HFFc6 (cell line): Measurements from ENCODE around the gene HSPA5. TPM values are rescaled to one million over a fixed set of nuclear protein-coding genes. Genes with fewer than 3 reads are reported as not detected.
"Not testable (repeated sequence)": the region's sequence is repeated elsewhere in the genome, so short reads cannot be mapped to it uniquely, and the experiment has no call there.

ENCODE experiments used
- DNase-seq: peaks from one replicate; pipeline ENCODE4 v3.0.0-alpha.2; 2018
- H3K27ac Mint-ChIP-seq: 2 replicates; pipeline ENCODE4 v1.8.0; 2020; ENCODE audit warnings: mild to moderate bottlenecking, mixed read lengths
- H3K27me3 Mint-ChIP-seq: 2 replicates; pipeline ENCODE4 v1.8.0; 2021; ENCODE audit warnings: mild to moderate bottlenecking, moderate library complexity, mixed read lengths; ENCODE audit not compliant: insufficient read depth
- H3K36me3 Mint-ChIP-seq: 2 replicates; pipeline ENCODE4 v1.8.0; 2021; ENCODE audit warnings: low read depth, mixed read lengths
- H3K4me1 Mint-ChIP-seq: 2 replicates; pipeline ENCODE4 v1.8.0; 2020; ENCODE audit warnings: low read depth, mixed read lengths
- H3K4me3 Mint-ChIP-seq: 2 replicates; pipeline ENCODE4 v1.8.0; 2020; ENCODE audit warnings: mild to moderate bottlenecking, moderate library complexity, mixed read lengths
- H3K9me3 Mint-ChIP-seq: 2 replicates; pipeline ENCODE4 v1.8.0; 2020; ENCODE audit warnings: mild to moderate bottlenecking, mixed read lengths
- total RNA-seq, 6 experiments: library from RNA; stranded (reverse); fragmentation: NEBNext Ultra II Directional; extraction: Animal tissue kit (Norgen Biotek cat#: 25700); gene quantifications; 2 replicates in 1 of 6; 3 replicates in 5 of 6; pipeline ENCODE4 v1.2.3, GENCODE V29; 2021
- TF ChIP-seq, protein P1 (sequence below): fragments of 200-600 bp; sonication (generic); IDR thresholded peaks from 2 replicates; pipeline ENCODE4 v1.5.0; 2021; ENCODE audit warnings: antibody characterized with exemption, mild to moderate bottlenecking

HSPA5 gene
- total RNA-seq, 6 experiments from 2014 or later: 495 to 626 (median 613) TPM

DNA sequence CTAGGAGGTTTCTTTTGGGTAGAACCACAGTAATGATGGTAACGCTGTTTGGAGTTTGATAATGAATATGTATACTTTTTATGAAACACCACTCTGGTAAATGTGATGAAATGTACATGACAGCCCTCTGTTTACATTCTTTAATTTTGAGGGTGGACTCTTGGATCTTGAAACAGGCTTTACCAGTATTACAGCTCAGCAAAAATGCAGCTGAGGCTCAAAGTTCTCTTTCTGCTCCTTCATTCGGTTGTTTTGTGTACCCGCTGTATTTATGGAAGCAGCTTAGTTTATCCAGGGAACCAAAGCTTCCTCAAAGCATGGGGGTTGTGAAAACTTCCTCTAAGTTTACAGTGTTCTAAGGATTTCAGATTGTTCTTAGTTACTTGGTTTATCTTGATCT lies 31.6 kb upstream of the HSPA5 start:
- TF ChIP-seq, protein P1, sequence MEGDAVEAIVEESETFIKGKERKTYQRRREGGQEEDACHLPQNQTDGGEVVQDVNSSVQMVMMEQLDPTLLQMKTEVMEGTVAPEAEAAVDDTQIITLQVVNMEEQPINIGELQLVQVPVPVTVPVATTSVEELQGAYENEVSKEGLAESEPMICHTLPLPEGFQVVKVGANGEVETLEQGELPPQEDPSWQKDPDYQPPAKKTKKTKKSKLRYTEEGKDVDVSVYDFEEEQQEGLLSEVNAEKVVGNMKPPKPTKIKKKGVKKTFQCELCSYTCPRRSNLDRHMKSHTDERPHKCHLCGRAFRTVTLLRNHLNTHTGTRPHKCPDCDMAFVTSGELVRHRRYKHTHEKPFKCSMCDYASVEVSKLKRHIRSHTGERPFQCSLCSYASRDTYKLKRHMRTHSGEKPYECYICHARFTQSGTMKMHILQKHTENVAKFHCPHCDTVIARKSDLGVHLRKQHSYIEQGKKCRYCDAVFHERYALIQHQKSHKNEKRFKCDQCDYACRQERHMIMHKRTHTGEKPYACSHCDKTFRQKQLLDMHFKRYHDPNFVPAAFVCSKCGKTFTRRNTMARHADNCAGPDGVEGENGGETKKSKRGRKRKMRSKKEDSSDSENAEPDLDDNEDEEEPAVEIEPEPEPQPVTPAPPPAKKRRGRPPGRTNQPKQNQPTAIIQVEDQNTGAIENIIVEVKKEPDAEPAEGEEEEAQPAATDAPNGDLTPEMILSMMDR: no peak
- Mint-ChIP-seq H3K9me3 (no peaks in the 10 kb centered on the region), H3K27me3 (no peaks in the 10 kb centered on the region), H3K36me3 (peaks cover 8% of the 10 kb centered on the region), H3K4me3 (no peak overlapping the region), H3K4me1 (peaks cover 25% of the 10 kb centered on the region), H3K27ac (0 out of 2 replicates have a peak overlapping the region, but pooled peaks have one; percentile 9)
- no peak for DNase-seq

DNA sequence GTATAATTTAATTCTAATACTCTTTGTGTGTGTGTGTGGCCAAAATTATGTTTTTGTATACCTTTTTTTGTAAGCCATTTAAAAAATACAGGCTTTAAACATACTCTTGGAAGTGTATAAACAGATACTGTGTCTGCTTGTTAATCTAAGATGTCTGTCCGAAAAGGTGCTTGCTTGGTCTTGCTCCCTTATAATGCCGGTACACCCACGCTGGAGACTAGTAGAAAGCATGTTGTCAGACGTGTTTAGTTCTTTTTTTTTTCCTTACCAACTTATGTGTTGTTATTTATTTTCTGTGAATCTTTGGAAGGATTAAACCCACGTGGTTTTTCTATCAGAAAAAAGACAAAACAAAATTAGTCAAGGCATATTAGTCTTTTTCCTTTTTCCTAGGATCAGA lies 29.9 kb upstream of the HSPA5 start:
- no peak overlapping the region; the same call in 1 of the 2 replicates for H3K27ac Mint-ChIP-seq
- H3K4me3 Mint-ChIP-seq: no peak overlapping the region
- DNase-seq: no peak
- H3K27me3 Mint-ChIP-seq: no peaks in the 10 kb centered on the region
- peaks cover 8% of the 10 kb centered on the region for H3K36me3 Mint-ChIP-seq
- peaks cover 25% of the 10 kb centered on the region for H3K4me1 Mint-ChIP-seq
- TF ChIP-seq, protein P1: no peak
- no peaks in the 10 kb centered on the region for H3K9me3 Mint-ChIP-seq

DNA sequence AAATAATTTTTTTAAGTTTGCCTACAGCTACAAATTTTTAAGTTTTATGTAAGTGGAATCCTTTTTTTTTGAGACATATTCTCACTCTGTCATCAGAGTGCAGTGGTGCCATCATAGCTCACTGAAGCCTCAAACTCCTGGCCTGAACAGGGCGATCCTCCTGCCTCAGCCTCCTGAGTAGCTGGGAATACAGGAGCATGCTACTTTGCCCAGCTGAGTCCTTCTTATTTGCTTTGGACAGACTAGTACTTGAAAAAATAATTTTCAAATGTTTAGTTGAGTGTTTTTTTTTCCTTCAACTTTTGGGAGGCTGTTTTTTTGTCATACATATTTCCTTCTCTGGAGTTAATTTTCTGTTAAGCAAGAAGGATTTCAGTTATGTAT lies 27.9 kb upstream of the HSPA5 start:
- Mint-ChIP-seq H3K4me3 (no peak overlapping the region), H3K27me3 (peaks cover 2% of the 10 kb centered on the region), H3K4me1 (peaks cover 30% of the 10 kb centered on the region), H3K36me3 (peaks cover 11% of the 10 kb centered on the region), H3K27ac (no peak overlapping the region), H3K9me3 (no peaks in the 10 kb centered on the region)
- TF ChIP-seq, protein P1: no peak
- DNase-seq: no peak

DNA sequence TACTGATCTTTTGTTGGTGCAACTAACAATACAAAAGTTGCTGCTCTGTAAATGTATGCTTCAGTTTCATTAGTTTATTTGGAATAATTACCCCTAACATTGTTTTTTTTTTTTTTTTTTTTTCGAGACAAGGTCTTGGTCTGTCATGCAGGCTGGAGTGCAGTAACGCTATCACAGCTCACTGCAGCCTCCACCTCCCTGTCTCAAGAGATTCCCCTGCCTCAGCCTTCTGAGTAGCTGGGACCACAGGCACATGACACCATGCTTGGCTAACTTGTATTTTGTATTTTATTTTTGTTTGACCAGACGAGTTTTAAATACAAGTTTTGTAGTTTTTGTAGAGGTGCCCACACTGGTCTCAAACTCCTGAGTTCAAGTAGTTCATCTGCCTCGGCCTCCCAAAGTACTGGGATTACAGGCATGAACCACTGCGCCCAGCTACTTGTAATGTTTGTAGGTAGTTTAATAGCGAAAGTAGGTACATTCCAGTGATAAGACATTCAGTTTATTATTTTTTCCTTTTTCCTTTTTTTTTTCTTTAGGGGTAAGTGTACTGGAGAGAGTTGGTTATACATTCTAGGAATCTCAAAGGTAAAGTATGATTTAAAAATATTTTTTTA lies 27.4 kb upstream of the HSPA5 start:
- Mint-ChIP-seq H3K36me3 (peaks cover 14% of the 10 kb centered on the region), H3K9me3 (no peaks in the 10 kb centered on the region), H3K27ac (no peak overlapping the region), H3K4me3 (no peak overlapping the region), H3K27me3 (peaks cover 2% of the 10 kb centered on the region), H3K4me1 (peaks cover 35% of the 10 kb centered on the region)
- no peak for DNase-seq
- TF ChIP-seq, protein P1: no peak

DNA sequence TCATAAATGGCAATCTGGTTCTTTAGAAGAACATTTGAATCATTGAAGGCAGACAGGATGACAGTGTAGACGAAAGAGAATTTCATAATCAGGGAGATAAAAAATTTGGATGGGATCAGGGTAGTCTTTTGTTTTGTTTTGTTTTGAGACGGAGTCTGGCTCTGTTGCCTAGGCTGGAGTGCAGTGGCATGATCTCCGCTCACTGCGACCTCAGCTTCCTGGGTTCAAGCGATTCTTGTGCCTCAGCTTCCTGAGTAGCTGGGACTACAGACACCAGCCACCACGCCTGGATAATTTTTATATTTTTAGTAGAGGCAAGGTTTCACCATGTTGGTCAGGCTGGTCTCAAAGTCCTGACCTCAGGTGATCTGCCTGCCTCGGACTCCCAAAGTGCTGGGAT lies 22.9 kb upstream of the HSPA5 start:
- H3K4me3 Mint-ChIP-seq, H3K27ac Mint-ChIP-seq, H3K27me3 Mint-ChIP-seq, DNase-seq, H3K9me3 Mint-ChIP-seq: not testable (repeated sequence)
- H3K4me1 Mint-ChIP-seq: peaks cover 38% of the 10 kb centered on the region
- peaks cover 11% of the 10 kb centered on the region for H3K36me3 Mint-ChIP-seq

DNA sequence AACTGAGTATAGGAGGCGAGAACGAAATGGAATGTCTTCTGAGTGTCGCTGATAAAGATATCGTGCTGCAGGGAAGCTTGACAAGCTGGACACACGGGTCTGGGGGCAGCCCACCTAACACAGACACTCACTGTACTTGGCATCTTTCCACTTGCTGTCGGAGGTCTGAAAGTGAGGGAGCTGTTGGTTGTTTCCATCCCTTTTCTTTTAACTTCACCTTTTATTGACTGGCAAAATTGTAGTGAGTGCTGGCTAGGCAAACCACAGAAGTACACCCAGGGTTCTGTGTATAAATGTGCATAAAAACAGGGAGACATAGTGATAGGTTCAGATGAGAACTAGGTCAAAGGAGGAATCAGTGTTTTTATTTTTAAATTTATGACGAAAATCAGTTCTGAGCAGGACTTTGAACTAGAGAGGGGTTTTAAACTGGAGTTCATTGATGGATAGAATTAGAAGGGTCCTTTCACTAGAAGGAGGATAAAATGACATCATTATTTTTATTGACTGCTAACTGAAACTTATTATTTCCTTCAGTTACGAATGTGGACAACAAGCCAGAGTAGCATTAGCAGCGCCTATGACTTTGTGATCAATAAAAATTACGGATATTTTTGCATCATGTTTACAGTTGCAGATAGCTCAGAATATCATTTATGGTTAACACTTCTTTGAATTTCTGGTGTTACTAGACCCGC lies 21.3 kb upstream of the HSPA5 start:
- H3K4me1 Mint-ChIP-seq: peaks cover 31% of the 10 kb centered on the region
- peaks cover 7% of the 10 kb centered on the region for H3K36me3 Mint-ChIP-seq
- H3K27me3 Mint-ChIP-seq: peaks cover 2% of the 10 kb centered on the region
- H3K4me3 Mint-ChIP-seq: peak overlapping the region; percentile 92
- TF ChIP-seq, protein P1: no peak
- H3K9me3 Mint-ChIP-seq: no peaks in the 10 kb centered on the region
- DNase-seq: peak; percentile 15
- peak overlapping the region; percentile 82 for H3K27ac Mint-ChIP-seq
